SK-N-MC (cell line): Measurements from ENCODE around the gene CDH23.

Source experiments
- EZH2 ChIP-seq: fragments of 200-600 bp; sonication (generic); IDR thresholded peaks from one replicate; pipeline ENCODE4 v1.6.1; 2017; ENCODE audit warnings: antibody characterized with exemption
- FOXP2 ChIP-seq: optimal IDR thresholded peaks from 2 replicates; pipeline ENCODE3; 2011; ENCODE audit warnings: mild to moderate bottlenecking, moderate library complexity; ENCODE audit not compliant: insufficient read depth; ENCODE audit errors: extremely low read length, control extremely low read depth
- POLR2AphosphoS5 ChIP-seq: IDR thresholded peaks from 2 replicates; pipeline ENCODE4 v1.6.1; 2012; ENCODE audit warnings: mild to moderate bottlenecking, low read depth, low read length, borderline replicate concordance

GRCh38 chr10:71529207-71529827 lies 132.6 kb downstream of the CDH23 start:
- no peak for TF ChIP-seq EZH2
- TF ChIP-seq POLR2AphosphoS5: no peak
- no peak for TF ChIP-seq FOXP2
